ENCODE results near the gene FKBP11.

Gene FKBP11

GRCh38 chr12:48961801-48962200, 36.5 kb upstream of the FKBP11 start:
- TF ChIP-seq CTCF (IDR thresholded peaks at IDR 0.05; ENCODE audit: low read depth, low read length) = no peak
- in situ Hi-C loops (cut with HindIII; ENCODE audit: low sequenced_read_pairs) = no loop called here
- no peak overlapping the region for H3K4me3 ChIP-seq (ENCODE audit: low read depth, low read length)
- DNase-seq (ENCODE audit: low read depth, low spot score) = no peak

- no peak for DNase-seq (ENCODE audit: low read depth, low spot score)
- in situ Hi-C loops (cut with HindIII; ENCODE audit: low sequenced_read_pairs) = no loop called here
- TF ChIP-seq CTCF (IDR thresholded peaks at IDR 0.05; ENCODE audit: low read depth, low read length) = no peak
- no peak overlapping the region for H3K4me3 ChIP-seq (ENCODE audit: low read depth, low read length)
Observed at GRCh38 chr12:48961331-48961730, 36.0 kb upstream of the FKBP11 start.

GRCh38 chr12:48960834-48961233, 35.5 kb upstream of the FKBP11 start:
- no peak for DNase-seq (ENCODE audit: low read depth, low spot score)
- no peak overlapping the region for H3K4me3 ChIP-seq (ENCODE audit: low read depth, low read length)
- in situ Hi-C loops (cut with HindIII; ENCODE audit: low sequenced_read_pairs) = no loop called here
- no peak for TF ChIP-seq CTCF (IDR thresholded peaks at IDR 0.05; ENCODE audit: low read depth, low read length)

- in situ Hi-C loops (cut with HindIII; ENCODE audit: low sequenced_read_pairs) = no loop called here
- TF ChIP-seq CTCF (IDR thresholded peaks at IDR 0.05; ENCODE audit: low read depth, low read length) = no peak
- DNase-seq (ENCODE audit: low read depth, low spot score) = no peak
- peak overlapping the region; percentile 78 for H3K4me3 ChIP-seq (ENCODE audit: low read depth, low read length)
Observed at GRCh38 chr12:48958049-48958388, 32.7 kb upstream of the FKBP11 start.

GRCh38 chr12:48957141-48958048, 32.1 kb upstream of the FKBP11 start, which contains the start of gene ARF3:
TSS of gene ARF3 (minus strand) at chr12:48957487. CDS start at chr12:48941095, 16,392 bp downstream.
- in situ Hi-C loops (cut with HindIII; ENCODE audit: low sequenced_read_pairs) = no loop called here
- H3K4me3 ChIP-seq (ENCODE audit: low read depth, low read length) = peak within 1 kb of the TSS; percentile 78
- no peak for TF ChIP-seq CTCF (IDR thresholded peaks at IDR 0.05; ENCODE audit: low read depth, low read length)
- peak; percentile 94 for DNase-seq (ENCODE audit: low read depth, low spot score)

GRCh38 chr12:48956279-48957140, 31.2 kb upstream of the FKBP11 start:
- DNase-seq (ENCODE audit: low read depth, low spot score) = peak; percentile 97
- peak overlapping the region; percentile 78 for H3K4me3 ChIP-seq (ENCODE audit: low read depth, low read length)
- in situ Hi-C loops (cut with HindIII; ENCODE audit: low sequenced_read_pairs) = no loop called here
- peak; percentile 9 for TF ChIP-seq CTCF (IDR thresholded peaks at IDR 0.05; ENCODE audit: low read depth, low read length)
